Endothelial cell of umbilical vein (primary cell): ENCODE results near the gene UBE2I. TPM values are rescaled to one million over a fixed set of nuclear protein-coding genes. Genes with fewer than 3 reads are reported as not detected.

Source experiments
- BruUV-seq: library from RNA; stranded (reverse); fragments of 400-500 nt; replicated peaks from 2 replicates; lab custom pipeline; 2021; lab: Mats Ljungman, UMichigan
- CTCF ChIA-PET: fragments of 300-600, 350-600 bp; sonication (Branson Sonifier 250); formaldehyde crosslinking; loops from one replicate; lab custom pipeline; 2021; ENCODE audit warnings: antibody characterized with exemption, inconsistent platforms; lab: Charles Lee
- POLR2A ChIA-PET: fragments of 300-600, 350-600 bp; sonication (Branson Sonifier 250); formaldehyde crosslinking; loops from one replicate; lab custom pipeline; 2021; ENCODE audit warnings: antibody characterized with exemption, inconsistent platforms; lab: Charles Lee
- DNase-seq: peaks from one replicate; pipeline ENCODE4 v3.0.0-alpha.2; 2011; ENCODE audit warnings: low read depth, low spot score
- FAIRE-seq: peaks from 2 replicates; lab custom pipeline; 2011; peaks lifted over from hg19 to GRCh38; lab: Jason Lieb, UNC
- H2AFZ ChIP-seq: 2 replicates; pipeline ENCODE4 v1.6.0; 2012; ENCODE audit warnings: low read depth, low read length, control low read depth, inconsistent platforms
- H3K27ac ChIP-seq: 2 replicates; pipeline ENCODE4 v1.5.1; 2011; ENCODE audit warnings: low read depth, mild to moderate bottlenecking, control low read depth, low read length, moderate library complexity; ENCODE audit not compliant: insufficient read depth
- H3K27me3 ChIP-seq, 2 experiments: 2 replicates each; pipeline versions ENCODE4 v1.6.0 to v1.6.1; 2011; ENCODE audit warnings: low read length in 2 of 2, mixed read lengths in 1 of 2; ENCODE audit not compliant: control insufficient read depth in 2 of 2, insufficient read depth in 2 of 2
- H3K36me3 ChIP-seq, 2 experiments: 2 replicates in 1 of 2; 3 replicates in 1 of 2; pipeline ENCODE4 v1.5.1; 2011; ENCODE audit warnings: low read length in 2 of 2, mild to moderate bottlenecking in 1 of 2, moderate library complexity in 1 of 2; ENCODE audit not compliant: control insufficient read depth in 2 of 2, insufficient read depth in 2 of 2; ENCODE audit errors: extremely low read depth in 1 of 2
- H3K4me1 ChIP-seq: 3 replicates; pipeline ENCODE4 v1.5.1; 2011; ENCODE audit warnings: mild to moderate bottlenecking, low read length; ENCODE audit not compliant: control insufficient read depth, insufficient read depth; ENCODE audit errors: extremely low read depth
- H3K4me2 ChIP-seq: 2 replicates; pipeline ENCODE4 v1.6.1; 2011; ENCODE audit warnings: low read length, control low read depth, mixed read lengths; ENCODE audit not compliant: insufficient read depth
- H3K4me3 ChIP-seq, 3 experiments: fragments of 200-600 bp in 1 of 3; sonication (generic), shearing (Covaris generic) in 1 of 3; replicated peaks in 1 of 3; 2 replicates each; pipeline ENCODE4 v1.5.1; 2011 to 2016; ENCODE audit warnings: control low read depth in 3 of 3, low read length in 3 of 3, mild to moderate bottlenecking in 2 of 3, inconsistent platforms in 1 of 3, low read depth in 1 of 3, moderate library complexity in 1 of 3; ENCODE audit not compliant: insufficient read depth in 1 of 3
- H3K79me2 ChIP-seq: 2 replicates; pipeline ENCODE4 v1.6.0; 2012; ENCODE audit warnings: low read length, inconsistent platforms; ENCODE audit not compliant: control insufficient read depth, insufficient read depth
- H3K9ac ChIP-seq: replicated peaks from 2 replicates; pipeline ENCODE3; 2011; ENCODE audit warnings: low read length, control low read depth; ENCODE audit not compliant: insufficient read depth; ENCODE audit errors: extremely low read depth
- H3K9me1 ChIP-seq: replicated peaks from 3 replicates; pipeline ENCODE4 v1.6.0; 2011; ENCODE audit warnings: mild to moderate bottlenecking, low read length; ENCODE audit not compliant: control insufficient read depth, insufficient read depth; ENCODE audit errors: extremely low read depth
- H3K9me3 ChIP-seq: replicated peaks from 2 replicates; pipeline ENCODE4 v1.5.1; 2012; ENCODE audit warnings: low read length, inconsistent platforms; ENCODE audit not compliant: control insufficient read depth, insufficient read depth
- H4K20me1 ChIP-seq: replicated peaks from 2 replicates; pipeline ENCODE3; 2011; ENCODE audit warnings: mild to moderate bottlenecking, low read length; ENCODE audit not compliant: control insufficient read depth, insufficient read depth; ENCODE audit errors: extremely low read depth
- EZH2 ChIP-seq: IDR thresholded peaks from 2 replicates; pipeline ENCODE4 v1.6.1; 2012; ENCODE audit warnings: borderline replicate concordance, low read depth, mild to moderate bottlenecking, moderate library complexity, low read length, inconsistent platforms; ENCODE audit not compliant: severe bottlenecking
- FOS ChIP-seq: IDR thresholded peaks from 2 replicates; pipeline ENCODE4 v1.6.1; 2011; ENCODE audit warnings: mild to moderate bottlenecking, low read length, moderate library complexity, borderline replicate concordance; ENCODE audit not compliant: insufficient read depth
- GATA2 ChIP-seq: IDR thresholded peaks from 2 replicates; pipeline ENCODE4 v1.7.0; 2011; ENCODE audit warnings: low read depth, mild to moderate bottlenecking, moderate library complexity, mixed read lengths, low read length; ENCODE audit not compliant: insufficient read length, insufficient read depth
- JUN ChIP-seq: IDR thresholded peaks from 2 replicates; pipeline ENCODE4 v1.6.1; 2011; ENCODE audit warnings: borderline replicate concordance, low read depth; ENCODE audit not compliant: insufficient read length, insufficient read depth
- MAX ChIP-seq: IDR thresholded peaks from 2 replicates; pipeline ENCODE4 v1.6.1; 2011; ENCODE audit not compliant: insufficient read depth, insufficient read length
- MYC ChIP-seq: IDR thresholded peaks from one replicate; pipeline ENCODE4 v1.6.1; 2011; ENCODE audit warnings: mild to moderate bottlenecking, low read depth, low read length
- POLR2A ChIP-seq: IDR thresholded peaks from 2 replicates; pipeline ENCODE4 v1.6.1; 2012; ENCODE audit warnings: low read depth, mild to moderate bottlenecking, control low read depth, low read length
- POLR2AphosphoS5 ChIP-seq: IDR thresholded peaks from 2 replicates; pipeline ENCODE4 v1.6.1; 2012; ENCODE audit warnings: low read depth, mild to moderate bottlenecking, control low read depth, low read length, moderate library complexity; ENCODE audit not compliant: insufficient read depth
- dilution Hi-C: fragments of 300-500 bp; cut with MboI; formaldehyde crosslinking; loops from one replicate; pipeline ENCODE4 v1.15.0; 2019; ENCODE audit warnings: low sequenced_read_pairs; ENCODE audit not compliant: extremely low pct_ligation_motif_present
- intact Hi-C: fragments of 100-400 bp; cut with micrococcal nuclease; formaldehyde crosslinking; loops from one replicate; pipeline ENCODE4 v1.10.0; 2022
- polyA plus RNA-seq, 4 experiments: library from polyadenylated mRNA; depleted of rRNA in 3 of 4; stranded (reverse) in 3 of 4; unstranded in 1 of 4; fragments of >200 nt; gene quantifications; 2 replicates each; pipeline versions ENCODE4 v1.2.1 to v1.2.3, GENCODE V29; 2011 to 2012; ENCODE audit warnings: missing spikeins in 1 of 4
- total RNA-seq: library from RNA; stranded (reverse); gene quantifications from 2 replicates; pipeline ENCODE4 v1.2.3, GENCODE V29; 2021
- TF ChIP-seq, protein P1 (sequence below), 2 donors: IDR thresholded peaks; 1 replicate in 1 of 2; 2 replicates in 1 of 2; pipeline ENCODE4 v1.5.1; 2011; ENCODE audit warnings: low read length in 2 of 2, mild to moderate bottlenecking in 2 of 2, moderate library complexity in 2 of 2, control low read depth in 1 of 2, inconsistent platforms in 1 of 2, low read depth in 1 of 2; ENCODE audit not compliant: insufficient read depth in 1 of 2; ENCODE audit errors: extremely low read depth in 1 of 2

UBE2I gene
- total and polyA plus RNA-seq, 2 donors (not counting 3 experiments of a cell fraction or from before 2014, with no cell fraction given) = 122 to 233 TPM

GRCh38 chr16:1347962-1348361 is 38.5 kb downstream of the UBE2I start:
- H3K27ac ChIP-seq = no peak overlapping the region
- no peak overlapping the region for H2AFZ ChIP-seq
- H3K79me2 ChIP-seq = peaks cover 21% of the 10 kb centered on the region
- H3K4me1 ChIP-seq = peaks cover 13% of the 10 kb centered on the region
- no peaks in the 10 kb centered on the region for H3K9me3 ChIP-seq
- H3K9me1 ChIP-seq = no peaks in the 10 kb centered on the region
- CTCF ChIA-PET = interaction anchor here (2.2 kb wide), 1 partner anchor 16 kb away, joined by 5 read pairs; no protein-coding TSS in a partner anchor
- no peak overlapping the region for H3K9ac ChIP-seq
- no peaks in the 10 kb centered on the region for H4K20me1 ChIP-seq
- H3K4me3 ChIP-seq = no peak overlapping the region
- H3K36me3 ChIP-seq = peaks cover 0 to 11% of the 10 kb centered on the region in 2 experiments
- dilution Hi-C loops = no loop called here
- POLR2A ChIA-PET = no interaction called here
- no peak overlapping the region for H3K4me2 ChIP-seq
- no peak for DNase-seq
- BruUV-seq = no TSS peak
- no peaks in the 10 kb centered on the region for H3K27me3 ChIP-seq
- no peak for FAIRE-seq
- no peak for TF ChIP-seq POLR2AphosphoS5
- TF ChIP-seq, protein P1, sequence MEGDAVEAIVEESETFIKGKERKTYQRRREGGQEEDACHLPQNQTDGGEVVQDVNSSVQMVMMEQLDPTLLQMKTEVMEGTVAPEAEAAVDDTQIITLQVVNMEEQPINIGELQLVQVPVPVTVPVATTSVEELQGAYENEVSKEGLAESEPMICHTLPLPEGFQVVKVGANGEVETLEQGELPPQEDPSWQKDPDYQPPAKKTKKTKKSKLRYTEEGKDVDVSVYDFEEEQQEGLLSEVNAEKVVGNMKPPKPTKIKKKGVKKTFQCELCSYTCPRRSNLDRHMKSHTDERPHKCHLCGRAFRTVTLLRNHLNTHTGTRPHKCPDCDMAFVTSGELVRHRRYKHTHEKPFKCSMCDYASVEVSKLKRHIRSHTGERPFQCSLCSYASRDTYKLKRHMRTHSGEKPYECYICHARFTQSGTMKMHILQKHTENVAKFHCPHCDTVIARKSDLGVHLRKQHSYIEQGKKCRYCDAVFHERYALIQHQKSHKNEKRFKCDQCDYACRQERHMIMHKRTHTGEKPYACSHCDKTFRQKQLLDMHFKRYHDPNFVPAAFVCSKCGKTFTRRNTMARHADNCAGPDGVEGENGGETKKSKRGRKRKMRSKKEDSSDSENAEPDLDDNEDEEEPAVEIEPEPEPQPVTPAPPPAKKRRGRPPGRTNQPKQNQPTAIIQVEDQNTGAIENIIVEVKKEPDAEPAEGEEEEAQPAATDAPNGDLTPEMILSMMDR (IDR thresholded peaks at IDR 0.05; ENCODE audit: extremely low read depth in 1 of 2, insufficient read depth in 1 of 2, low read depth in 1 of 2, low read length in 2 of 2) = no peak
- TF ChIP-seq JUN = no peak
- TF ChIP-seq EZH2 = no peak
- no peak for TF ChIP-seq MYC
- no peak for TF ChIP-seq GATA2
- TF ChIP-seq FOS = no peak
- no peak for TF ChIP-seq POLR2A
- TF ChIP-seq MAX = no peak
- intact Hi-C loops = no loop called here
